HG02610 (cell line): ENCODE measurements around the gene RASA1.
A peak's percentile ranks its signal among the peaks of the same experiment; 100 is the strongest.
"Not testable (repeated sequence)": the region's sequence is repeated elsewhere in the genome, so short reads cannot be mapped to it uniquely, and the experiment has no call there.

Experiments used
- ATAC-seq: cut with Tn5 transposase; IDR thresholded peaks from one replicate; pipeline ENCODE4 v1.9.1; 2021; ENCODE audit warnings: mild to moderate bottlenecking, moderate library complexity; ENCODE audit not compliant: unreplicated experiment

RASA1 gene

GRCh38 chr5:87267574-87268125 is at the start of gene RASA1:
TSS of gene RASA1 (plus strand) at chr5:87267883. CDS start at chr5:87268452, 569 bp downstream.
- ATAC-seq = peak; percentile 61

GRCh38 chr5:87229780-87230179 is 37.9 kb upstream of the RASA1 start:
- no peak for ATAC-seq

GRCh38 chr5:87231037-87231808 is 36.5 kb upstream of the RASA1 start:
- ATAC-seq = peak; percentile 96

GRCh38 chr5:87233143-87233542 is 34.5 kb upstream of the RASA1 start:
- no peak for ATAC-seq

GRCh38 chr5:87241555-87241954 is 26.1 kb upstream of the RASA1 start:
- no peak for ATAC-seq

GRCh38 chr5:87242242-87242641 is 25.4 kb upstream of the RASA1 start:
- ATAC-seq = no peak

- ATAC-seq = peak; percentile 58
Measured at GRCh38 chr5:87243161-87243844, 24.4 kb upstream of the RASA1 start.

- no peak for ATAC-seq
Measured at GRCh38 chr5:87245451-87245850, 22.2 kb upstream of the RASA1 start.

GRCh38 chr5:87246061-87246460 is 21.6 kb upstream of the RASA1 start:
- ATAC-seq = no peak

- no peak for ATAC-seq
Measured at GRCh38 chr5:87252283-87252605, 15.4 kb upstream of the RASA1 start.

- ATAC-seq = no peak
Measured at GRCh38 chr5:87254035-87254434, 13.6 kb upstream of the RASA1 start.

- ATAC-seq = no peak
Measured at GRCh38 chr5:87258507-87258906, 9.2 kb upstream of the RASA1 start.

GRCh38 chr5:87260604-87261192 is 7.0 kb upstream of the RASA1 start:
- ATAC-seq = no peak

- ATAC-seq = no peak
Measured at GRCh38 chr5:87263498-87263897, 4.2 kb upstream of the RASA1 start.

- peak; percentile 27 for ATAC-seq
Measured at GRCh38 chr5:87266914-87267573, 639 bp upstream of the RASA1 start.

GRCh38 chr5:87268126-87268969 is 665 bp downstream of the RASA1 start:
- ATAC-seq = peak; percentile 53

GRCh38 chr5:87268970-87269377 is 1.3 kb downstream of the RASA1 start:
- ATAC-seq = no peak

- ATAC-seq = not testable (repeated sequence)
Measured at GRCh38 chr5:87270888-87271287, 3.2 kb downstream of the RASA1 start.

- ATAC-seq = no peak
Measured at GRCh38 chr5:87276655-87277054, 9.0 kb downstream of the RASA1 start.

- ATAC-seq = no peak
Measured at GRCh38 chr5:87277279-87277835, 9.7 kb downstream of the RASA1 start.
